HCT116 (cell line): ENCODE results near the gene KIAA1614. TPM values are rescaled to one million over a fixed set of nuclear protein-coding genes. Genes with fewer than 3 reads are reported as not detected.

Source experiments
- ATAC-seq: fragments of 200-7000 bp; cut with Tn5 transposase; 2 replicates; pipeline ENCODE4 v1.9.1; 2020; ENCODE audit warnings: mild to moderate bottlenecking, moderate library complexity
- BruUV-seq: library from RNA; stranded (reverse); fragments of 400-500 nt; replicated peaks from 2 replicates; lab custom pipeline; 2021; lab: Mats Ljungman, UMichigan
- CTCF ChIA-PET: fragments of 300-600 bp; sonication (Branson Sonifier 250); formaldehyde crosslinking; loops from one replicate; lab custom pipeline; 2021; ENCODE audit warnings: antibody characterized with exemption; lab: Charles Lee
- POLR2A ChIA-PET: fragments of 300-600, 350-600 bp; sonication (Branson Sonifier 250); formaldehyde crosslinking; loops from one replicate; lab custom pipeline; 2021; ENCODE audit warnings: antibody characterized with exemption; lab: Charles Lee
- RAD21 ChIA-PET, 2 experiments: fragments of 300-600 bp; sonication (Branson Sonifier 250); formaldehyde crosslinking; loops; one replicate each; lab custom pipeline; 2023; ENCODE audit warnings: low total read pairs in 2 of 2; ENCODE audit not compliant: uncharacterized antibody in 2 of 2, unreplicated experiment in 2 of 2, low non-redundant PET in 1 of 2; lab: Charles Lee
- DNase-seq: peaks from one replicate; pipeline ENCODE4 v3.0.0-alpha.2; 2010; ENCODE audit warnings: low read depth, low spot score
- H2AFZ ChIP-seq: fragments of 200-600 bp; shearing (Covaris generic), sonication (generic); 2 replicates; pipeline ENCODE4 v1.6.1; 2017; ENCODE audit warnings: low read depth, mixed run types, mixed read lengths, antibody characterized with exemption, low read length; ENCODE audit not compliant: poor library complexity, severe bottlenecking
- H3K27ac ChIP-seq: 2 replicates; pipeline ENCODE4 v1.5.1; 2012; ENCODE audit warnings: low read depth, low read length
- H3K27me3 ChIP-seq: fragments of 200-600 bp; sonication (generic); 2 replicates; pipeline ENCODE4 v1.6.1; 2016; ENCODE audit warnings: mixed run types, low read length, mixed read lengths; ENCODE audit not compliant: insufficient read depth
- H3K36me3 ChIP-seq, 2 experiments: fragments of 200-500 bp in 1 of 2; fragments of 200-600 bp in 1 of 2; sonication (Bioruptor generic) in 1 of 2; sonication (generic) in 1 of 2; 2 replicates each; pipeline versions ENCODE4 v1.5.1 to v1.6.1; 2014 to 2016; ENCODE audit warnings: low read length in 2 of 2, inconsistent platforms in 1 of 2, mixed read lengths in 1 of 2, mixed run types in 1 of 2; ENCODE audit not compliant: insufficient read depth in 2 of 2, control insufficient read depth in 1 of 2
- H3K4me1 ChIP-seq, 2 experiments: fragments of 200-600 bp in 1 of 2; sonication (generic) in 1 of 2; 2 replicates each; pipeline versions ENCODE4 v1.5.1 to v1.6.1; 2012 to 2017; ENCODE audit warnings: low read length in 2 of 2, inconsistent platforms in 1 of 2, mild to moderate bottlenecking in 1 of 2, mixed read lengths in 1 of 2, mixed run types in 1 of 2, moderate library complexity in 1 of 2; ENCODE audit not compliant: insufficient read depth in 2 of 2, control insufficient read depth in 1 of 2
- H3K4me2 ChIP-seq: fragments of 200-600 bp; sonication (generic); 2 replicates; pipeline ENCODE4 v1.6.1; 2017; ENCODE audit warnings: mixed run types, low read length, mixed read lengths
- H3K4me3 ChIP-seq, 2 experiments: fragments of 200-600 bp in 1 of 2; sonication (generic) in 1 of 2; replicated peaks in 1 of 2; 2 replicates each; pipeline ENCODE4 v1.5.1; 2011 to 2016; ENCODE audit warnings: low read length in 2 of 2, control low read depth in 1 of 2, low read depth in 1 of 2, mild to moderate bottlenecking in 1 of 2, mixed read lengths in 1 of 2, mixed run types in 1 of 2
- H3K79me2 ChIP-seq: fragments of 200-600 bp; sonication (generic); 2 replicates; pipeline ENCODE4 v1.6.1; 2017; ENCODE audit warnings: mild to moderate bottlenecking, mixed run types, low read length, moderate library complexity, mixed read lengths; ENCODE audit not compliant: insufficient read depth
- H3K9ac ChIP-seq: fragments of 200-600 bp; sonication (generic); 2 replicates; pipeline ENCODE4 v1.6.1; 2016; ENCODE audit warnings: low read length, mixed read lengths
- H3K9me2 ChIP-seq: fragments of 200-600 bp; sonication (generic), shearing (Covaris generic); 2 replicates; pipeline ENCODE4 v1.6.1; 2017; ENCODE audit warnings: mixed run types, mild to moderate bottlenecking, moderate library complexity; ENCODE audit not compliant: insufficient read depth
- H3K9me3 ChIP-seq, 2 experiments: fragments of 200-500 bp in 1 of 2; fragments of 200-600 bp in 1 of 2; sonication (Bioruptor generic) in 1 of 2; sonication (generic) in 1 of 2; 2 replicates each; pipeline ENCODE4 v1.6.1; 2014 to 2017; ENCODE audit warnings: low read length in 2 of 2, mixed read lengths in 2 of 2, inconsistent platforms in 1 of 2, low read depth in 1 of 2, mild to moderate bottlenecking in 1 of 2, mixed run types in 1 of 2, moderate library complexity in 1 of 2; ENCODE audit not compliant: control insufficient read depth in 1 of 2, insufficient read depth in 1 of 2
- H4K20me1 ChIP-seq: fragments of 200-600 bp; sonication (generic), shearing (Covaris generic); 2 replicates; pipeline ENCODE4 v1.6.1; 2017; ENCODE audit warnings: mixed run types, mild to moderate bottlenecking, moderate library complexity; ENCODE audit not compliant: insufficient read depth
- CTCF ChIP-seq, 3 experiments: fragments of 200-600 bp in 1 of 3; sonication (generic) in 1 of 3; IDR thresholded peaks in 2 of 3; conservative IDR thresholded peaks in 1 of 3; 2 replicates each; pipeline ENCODE4 v1.5.1; 2012 to 2017; ENCODE audit warnings: low read depth in 2 of 3, low read length in 2 of 3, antibody characterized with exemption in 1 of 3, borderline replicate concordance in 1 of 3, control low read depth in 1 of 3, mild to moderate bottlenecking in 1 of 3, mixed read lengths in 1 of 3, mixed run types in 1 of 3, moderate library complexity in 1 of 3; ENCODE audit not compliant: insufficient read depth in 1 of 3
- EZH2phosphoT487 ChIP-seq: fragments of 200-600 bp; IDR thresholded peaks from 2 replicates; pipeline ENCODE4 v1.6.1; 2018; ENCODE audit warnings: antibody characterized with exemption, borderline replicate concordance
- MAX ChIP-seq: IDR thresholded peaks from 2 replicates; pipeline ENCODE4 v1.6.1; 2012
- POLR2AphosphoS5 ChIP-seq: IDR thresholded peaks from 2 replicates; pipeline ENCODE4 v1.6.1; 2011; ENCODE audit warnings: mild to moderate bottlenecking, low read depth, low read length, moderate library complexity
- RAD21 ChIP-seq: IDR thresholded peaks from 2 replicates; pipeline ENCODE4 v1.6.1; 2012; ENCODE audit warnings: low read depth, mild to moderate bottlenecking
- SIN3A ChIP-seq: IDR thresholded peaks from 2 replicates; pipeline ENCODE4 v1.6.1; 2012; ENCODE audit warnings: low read depth
- SP1 ChIP-seq: IDR thresholded peaks from 2 replicates; pipeline ENCODE4 v1.6.1; 2012; ENCODE audit warnings: low read depth
- YY1 ChIP-seq: IDR thresholded peaks from 2 replicates; pipeline ENCODE4 v1.6.1; 2011; ENCODE audit warnings: low read length, low read depth, moderate library complexity, mild to moderate bottlenecking; ENCODE audit not compliant: insufficient replicate concordance; ENCODE audit errors: extremely low read depth
- ZNF274 ChIP-seq: fragments of 200-500 bp; sonication (Bioruptor generic); IDR thresholded peaks from 2 replicates; pipeline ENCODE4 v1.6.1; 2014; ENCODE audit warnings: mild to moderate bottlenecking, low read depth, low read length, inconsistent platforms
- intact Hi-C: fragments of 100-400 bp; cut with micrococcal nuclease; formaldehyde crosslinking; loops from 2 replicates; pipeline ENCODE4 v1.10.0; 2022
- total RNA-seq: library from RNA; stranded (reverse); gene quantifications from one replicate; pipeline ENCODE4 v1.2.1, GENCODE V29; 2021; ENCODE audit not compliant: unreplicated experiment
- TF ChIP-seq, protein P1 (sequence below): IDR thresholded peaks from 2 replicates; pipeline ENCODE4 v1.6.1; 2012; ENCODE audit warnings: low read depth
- TF ChIP-seq, protein P2 (sequence below): IDR thresholded peaks from 2 replicates; pipeline ENCODE4 v1.6.1; 2011; ENCODE audit warnings: mild to moderate bottlenecking, low read length, moderate library complexity; ENCODE audit not compliant: insufficient replicate concordance; ENCODE audit errors: extremely low read depth

Gene KIAA1614
- total RNA-seq, 1 experiment from 2014 or later: 0.25 TPM

GRCh38 chr1:180892272-180892671, 20.4 kb upstream of the KIAA1614 start (continued):
- TF ChIP-seq, protein P1, sequence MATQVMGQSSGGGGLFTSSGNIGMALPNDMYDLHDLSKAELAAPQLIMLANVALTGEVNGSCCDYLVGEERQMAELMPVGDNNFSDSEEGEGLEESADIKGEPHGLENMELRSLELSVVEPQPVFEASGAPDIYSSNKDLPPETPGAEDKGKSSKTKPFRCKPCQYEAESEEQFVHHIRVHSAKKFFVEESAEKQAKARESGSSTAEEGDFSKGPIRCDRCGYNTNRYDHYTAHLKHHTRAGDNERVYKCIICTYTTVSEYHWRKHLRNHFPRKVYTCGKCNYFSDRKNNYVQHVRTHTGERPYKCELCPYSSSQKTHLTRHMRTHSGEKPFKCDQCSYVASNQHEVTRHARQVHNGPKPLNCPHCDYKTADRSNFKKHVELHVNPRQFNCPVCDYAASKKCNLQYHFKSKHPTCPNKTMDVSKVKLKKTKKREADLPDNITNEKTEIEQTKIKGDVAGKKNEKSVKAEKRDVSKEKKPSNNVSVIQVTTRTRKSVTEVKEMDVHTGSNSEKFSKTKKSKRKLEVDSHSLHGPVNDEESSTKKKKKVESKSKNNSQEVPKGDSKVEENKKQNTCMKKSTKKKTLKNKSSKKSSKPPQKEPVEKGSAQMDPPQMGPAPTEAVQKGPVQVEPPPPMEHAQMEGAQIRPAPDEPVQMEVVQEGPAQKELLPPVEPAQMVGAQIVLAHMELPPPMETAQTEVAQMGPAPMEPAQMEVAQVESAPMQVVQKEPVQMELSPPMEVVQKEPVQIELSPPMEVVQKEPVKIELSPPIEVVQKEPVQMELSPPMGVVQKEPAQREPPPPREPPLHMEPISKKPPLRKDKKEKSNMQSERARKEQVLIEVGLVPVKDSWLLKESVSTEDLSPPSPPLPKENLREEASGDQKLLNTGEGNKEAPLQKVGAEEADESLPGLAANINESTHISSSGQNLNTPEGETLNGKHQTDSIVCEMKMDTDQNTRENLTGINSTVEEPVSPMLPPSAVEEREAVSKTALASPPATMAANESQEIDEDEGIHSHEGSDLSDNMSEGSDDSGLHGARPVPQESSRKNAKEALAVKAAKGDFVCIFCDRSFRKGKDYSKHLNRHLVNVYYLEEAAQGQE: no peak
- no peak for TF ChIP-seq SIN3A
- TF ChIP-seq EZH2phosphoT487: no peak
- TF ChIP-seq CTCF (IDR thresholded peaks at IDR 0.05 in 2 of 3, conservative IDR thresholded peaks at IDR 0.05 in 1 of 3; ENCODE audit: borderline replicate concordance in 1 of 3, insufficient read depth in 1 of 3, low read depth in 2 of 3, low read length in 2 of 3): no peak
- TF ChIP-seq, all 23 proteins: peak for 0

DNA sequence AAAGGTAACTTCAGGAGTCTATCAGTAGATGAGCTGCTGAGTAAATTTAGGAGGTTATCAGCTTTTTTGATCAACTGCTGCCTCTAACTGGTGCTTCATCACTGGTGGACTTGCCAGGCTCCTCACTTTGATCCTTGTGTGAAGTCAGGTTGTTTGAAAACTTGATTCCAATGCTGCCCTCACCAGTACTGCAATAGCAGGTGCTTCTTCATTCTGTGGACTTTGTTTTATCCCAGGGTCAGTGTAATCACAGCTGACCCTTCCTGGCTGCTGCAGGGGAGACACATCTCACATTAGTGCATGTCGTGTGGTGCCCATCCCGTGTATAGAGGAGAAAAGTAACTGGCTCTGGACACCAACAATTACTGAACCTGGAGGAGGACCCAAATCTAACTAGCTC, 20.0 kb upstream of the KIAA1614 start:
- Histone ChIP-seq H3K9me3 (no peaks in the 10 kb centered on the region), H3K9me2 (no peaks in the 10 kb centered on the region), H3K27ac (no peak overlapping the region), H3K27me3 (no peaks in the 10 kb centered on the region), H4K20me1 (no peaks in the 10 kb centered on the region), H3K4me3 (no peak overlapping the region), H3K36me3 (no peaks in the 10 kb centered on the region), H3K9ac (no peak overlapping the region), H3K79me2 (no peaks in the 10 kb centered on the region), H2AFZ (no peak overlapping the region), H3K4me1 (no peaks in the 10 kb centered on the region), H3K4me2 (no peak overlapping the region)
- RAD21 ChIA-PET: no interaction called here
- ATAC-seq (no peak), DNase-seq (no peak)
- POLR2A ChIA-PET: no interaction called here
- TF ChIP-seq SIN3A: no peak
- no peak for TF ChIP-seq RAD21
- TF ChIP-seq ZNF274: no peak
- no peak for TF ChIP-seq CTCF (IDR thresholded peaks at IDR 0.05 in 2 of 3, conservative IDR thresholded peaks at IDR 0.05 in 1 of 3; ENCODE audit: borderline replicate concordance in 1 of 3, insufficient read depth in 1 of 3, low read depth in 2 of 3, low read length in 2 of 3)
- TF ChIP-seq MAX: no peak
- no peak for TF ChIP-seq YY1
- TF ChIP-seq, protein P2, sequence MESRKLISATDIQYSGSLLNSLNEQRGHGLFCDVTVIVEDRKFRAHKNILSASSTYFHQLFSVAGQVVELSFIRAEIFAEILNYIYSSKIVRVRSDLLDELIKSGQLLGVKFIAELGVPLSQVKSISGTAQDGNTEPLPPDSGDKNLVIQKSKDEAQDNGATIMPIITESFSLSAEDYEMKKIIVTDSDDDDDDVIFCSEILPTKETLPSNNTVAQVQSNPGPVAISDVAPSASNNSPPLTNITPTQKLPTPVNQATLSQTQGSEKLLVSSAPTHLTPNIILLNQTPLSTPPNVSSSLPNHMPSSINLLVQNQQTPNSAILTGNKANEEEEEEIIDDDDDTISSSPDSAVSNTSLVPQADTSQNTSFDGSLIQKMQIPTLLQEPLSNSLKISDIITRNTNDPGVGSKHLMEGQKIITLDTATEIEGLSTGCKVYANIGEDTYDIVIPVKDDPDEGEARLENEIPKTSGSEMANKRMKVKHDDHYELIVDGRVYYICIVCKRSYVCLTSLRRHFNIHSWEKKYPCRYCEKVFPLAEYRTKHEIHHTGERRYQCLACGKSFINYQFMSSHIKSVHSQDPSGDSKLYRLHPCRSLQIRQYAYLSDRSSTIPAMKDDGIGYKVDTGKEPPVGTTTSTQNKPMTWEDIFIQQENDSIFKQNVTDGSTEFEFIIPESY: no peak
- no peak for TF ChIP-seq POLR2AphosphoS5
- TF ChIP-seq SP1: no peak
- intact Hi-C loops: no loop called here
- CTCF ChIA-PET: no interaction called here
- no TSS peak for BruUV-seq
